Activated CD8-positive, alpha-beta memory T cell treated with anti-CD3 and anti-CD28 coated beads, Interleukin-2, amount 10 ng/mL, durations not matched to agents 7 days and 5 days (primary cell): ENCODE results near the gene ADAMTS10. TPM values are rescaled to one million over a fixed set of nuclear protein-coding genes. Genes with fewer than 3 reads are reported as not detected.
"Not testable (repeated sequence)": the region's sequence is repeated elsewhere in the genome, so short reads cannot be mapped to it uniquely, and the experiment has no call there.

Experiments
- ATAC-seq: fragments of 150-1000 bp; cut with Tn5 transposase; one replicate; pipeline ENCODE4 v1.10.0; 2021; ENCODE audit warnings: moderate library complexity
- CTCF ChIA-PET: fragments of 350-600 bp; sonication (Branson Sonifier 250); formaldehyde crosslinking; loops from one replicate; lab custom pipeline; 2021; ENCODE audit warnings: antibody characterized with exemption; lab: Charles Lee
- DNase-seq: peaks from one replicate; pipeline ENCODE4 v3.0.0-alpha.2; 2020
- H3K27ac Mint-ChIP-seq: one replicate; pipeline ENCODE4 v1.8.0; 2021; ENCODE audit warnings: mild to moderate bottlenecking, mixed read lengths
- H3K27me3 Mint-ChIP-seq: one replicate; pipeline ENCODE4 v1.8.0; 2021; ENCODE audit warnings: mixed read lengths
- H3K36me3 Mint-ChIP-seq: one replicate; pipeline ENCODE4 v1.8.0; 2021; ENCODE audit warnings: mild to moderate bottlenecking, mixed read lengths
- H3K4me1 Mint-ChIP-seq: one replicate; pipeline ENCODE4 v1.8.0; 2021; ENCODE audit warnings: mixed read lengths
- H3K4me3 Mint-ChIP-seq: one replicate; pipeline ENCODE4 v1.8.0; 2021; ENCODE audit warnings: mild to moderate bottlenecking, moderate library complexity, mixed read lengths
- H3K9me3 Mint-ChIP-seq: one replicate; pipeline ENCODE4 v1.8.0; 2022; ENCODE audit warnings: low read depth, mixed read lengths
- total RNA-seq, 2 experiments: library from RNA; stranded (reverse); gene quantifications; one replicate each; pipeline ENCODE4 v1.2.3, GENCODE V29; 2021

The ADAMTS10 gene
- total RNA-seq, 2 experiments from 2014 or later: 1.2 to 3.3 TPM

DNA sequence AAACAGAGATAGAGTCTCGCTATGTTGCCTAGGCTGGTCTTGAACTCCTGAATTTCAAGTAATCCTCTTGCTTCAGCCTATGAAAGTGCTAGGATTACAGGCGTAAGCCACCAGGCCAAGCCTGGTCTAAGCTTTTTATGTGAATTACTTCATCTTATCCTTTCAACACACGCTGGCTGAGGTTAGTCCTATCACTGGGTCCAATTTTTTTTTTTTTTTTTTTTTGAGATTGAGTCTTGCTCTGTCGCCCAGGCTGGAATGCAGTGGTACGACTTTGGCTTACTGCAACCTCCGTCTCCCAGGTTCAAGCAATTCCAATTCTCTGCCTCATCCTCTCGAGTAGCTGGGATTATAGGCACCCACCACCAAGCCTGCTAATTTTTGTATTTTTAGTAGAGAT, 43.7 kb downstream of the ADAMTS10 start:
- Mint-ChIP-seq H3K27me3 (no peaks in the 10 kb centered on the region), H3K4me1 (peaks cover 66% of the 10 kb centered on the region), H3K27ac (peak overlapping the region; percentile 15), H3K9me3 (no peaks in the 10 kb centered on the region), H3K4me3 (no peak overlapping the region), H3K36me3 (peaks cover 53% of the 10 kb centered on the region)
- DNase-seq: no peak
- no peak for ATAC-seq
- CTCF ChIA-PET: interaction anchor here (1.0 to 16.9 kb wide), 2 partner anchors 12 to 22 kb away, joined by 3 to 216 read pairs; partner anchors contain the start of gene MYO1F

DNA sequence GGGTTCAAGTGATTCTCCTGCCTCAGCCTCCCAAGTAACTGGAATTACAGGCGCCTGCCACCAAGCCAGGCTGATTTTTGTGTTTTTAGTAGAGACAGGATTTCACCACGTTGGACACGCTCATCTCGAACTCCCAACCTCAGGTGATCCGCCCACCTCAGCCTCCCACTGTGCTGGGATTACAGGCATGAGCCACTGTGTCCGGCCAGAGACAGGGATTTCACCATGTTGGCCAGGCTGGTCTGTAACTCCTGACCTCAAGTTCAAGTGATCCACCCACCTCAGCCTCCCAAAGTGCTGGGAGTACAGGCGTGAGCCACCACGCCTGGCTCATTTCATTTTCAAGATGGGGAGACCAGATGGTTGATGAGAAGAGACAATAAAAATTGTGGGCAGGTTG, 45.6 kb downstream of the ADAMTS10 start:
- CTCF ChIA-PET: interaction anchor here (0.6 to 16.9 kb wide), 2 partner anchors 14 to 118 kb away, joined by 3 to 216 read pairs; partner anchors contain the start of gene MYO1F
- Mint-ChIP-seq H3K4me1 (peaks cover 57% of the 10 kb centered on the region), H3K36me3 (peaks cover 44% of the 10 kb centered on the region)
- not testable (repeated sequence) for H3K9me3 Mint-ChIP-seq, H3K27ac Mint-ChIP-seq, ATAC-seq, H3K4me3 Mint-ChIP-seq, DNase-seq, H3K27me3 Mint-ChIP-seq

- CTCF ChIA-PET: interaction anchor here (16.9 kb wide), 1 partner anchor 18 kb away, joined by 216 read pairs; the partner anchor contains the start of gene MYO1F
- ATAC-seq (no peak), DNase-seq (no peak)
- H3K4me3 Mint-ChIP-seq: no peak overlapping the region
- peaks cover 49% of the 10 kb centered on the region for H3K4me1 Mint-ChIP-seq
- peaks cover 36% of the 10 kb centered on the region for H3K36me3 Mint-ChIP-seq
- no peaks in the 10 kb centered on the region for H3K9me3 Mint-ChIP-seq
- no peaks in the 10 kb centered on the region for H3K27me3 Mint-ChIP-seq
- H3K27ac Mint-ChIP-seq: peak overlapping the region; percentile 64
Measured at GRCh38 chr19:8561075-8561764, 49.3 kb downstream of the ADAMTS10 start.

- no peak for ATAC-seq
- Mint-ChIP-seq H3K4me3 (no peak overlapping the region), H3K36me3 (peaks cover 36% of the 10 kb centered on the region), H3K27me3 (no peaks in the 10 kb centered on the region), H3K9me3 (no peaks in the 10 kb centered on the region), H3K4me1 (peaks cover 34% of the 10 kb centered on the region), H3K27ac (peak overlapping the region; percentile 84)
- DNase-seq: no peak
- CTCF ChIA-PET: interaction anchor here (0.8 to 16.9 kb wide), 5 partner anchors 11 to 27 kb away, joined by 3 to 216 read pairs (median 4); partner anchors contain the start of gene MYO1F
Measured at GRCh38 chr19:8558325-8558724, 52.2 kb downstream of the ADAMTS10 start.

- no peaks in the 10 kb centered on the region for H3K9me3 Mint-ChIP-seq
- CTCF ChIA-PET: interaction anchor here (0.8 to 16.9 kb wide), 5 partner anchors 11 to 21 kb away, joined by 3 to 216 read pairs (median 4); partner anchors contain the start of gene MYO1F
- no peaks in the 10 kb centered on the region for H3K27me3 Mint-ChIP-seq
- peaks cover 38% of the 10 kb centered on the region for H3K36me3 Mint-ChIP-seq
- no peak for DNase-seq
- H3K4me3 Mint-ChIP-seq: no peak overlapping the region
- peaks cover 32% of the 10 kb centered on the region for H3K4me1 Mint-ChIP-seq
- no peak for ATAC-seq
- H3K27ac Mint-ChIP-seq: peak overlapping the region; percentile 84
Measured at GRCh38 chr19:8557642-8558238, 52.8 kb downstream of the ADAMTS10 start.

GRCh38 chr19:8553729-8554128, 56.8 kb downstream of the ADAMTS10 start:
- not testable (repeated sequence) for ATAC-seq, H3K9me3 Mint-ChIP-seq, H3K27ac Mint-ChIP-seq

GRCh38 chr19:8552810-8553209, 57.7 kb downstream of the ADAMTS10 start:
- no peak overlapping the region for H3K27ac Mint-ChIP-seq
- ATAC-seq (no peak), DNase-seq (no peak)
- no peaks in the 10 kb centered on the region for H3K27me3 Mint-ChIP-seq
- peaks cover 7% of the 10 kb centered on the region for H3K4me1 Mint-ChIP-seq
- H3K36me3 Mint-ChIP-seq: peaks cover 47% of the 10 kb centered on the region
- no peak overlapping the region for H3K4me3 Mint-ChIP-seq
- no peaks in the 10 kb centered on the region for H3K9me3 Mint-ChIP-seq
- CTCF ChIA-PET: interaction anchor here (1.4 kb wide), 1 partner anchor 23 kb away, joined by 3 read pairs; no protein-coding TSS in a partner anchor

More at GRCh38 chr19:8553729-8554128, 56.8 kb downstream of the ADAMTS10 start:
- peaks cover 49% of the 10 kb centered on the region for H3K36me3 Mint-ChIP-seq
- H3K4me3 Mint-ChIP-seq, DNase-seq, CTCF ChIA-PET, H3K27me3 Mint-ChIP-seq: not testable (repeated sequence)
- peaks cover 16% of the 10 kb centered on the region for H3K4me1 Mint-ChIP-seq

GRCh38 chr19:8550070-8550469, 60.4 kb downstream of the ADAMTS10 start:
- DNase-seq (no peak), ATAC-seq (no peak)
- H3K4me3 Mint-ChIP-seq: no peak overlapping the region
- peaks cover 2% of the 10 kb centered on the region for H3K4me1 Mint-ChIP-seq
- CTCF ChIA-PET: interaction anchor here (0.5 to 1.2 kb wide), 2 partner anchors 28 to 76 kb away, joined by 3 to 5 read pairs; no protein-coding TSS in a partner anchor
- no peaks in the 10 kb centered on the region for H3K27me3 Mint-ChIP-seq
- H3K36me3 Mint-ChIP-seq: peaks cover 60% of the 10 kb centered on the region
- H3K27ac Mint-ChIP-seq: no peak overlapping the region
- H3K9me3 Mint-ChIP-seq: no peaks in the 10 kb centered on the region

DNA sequence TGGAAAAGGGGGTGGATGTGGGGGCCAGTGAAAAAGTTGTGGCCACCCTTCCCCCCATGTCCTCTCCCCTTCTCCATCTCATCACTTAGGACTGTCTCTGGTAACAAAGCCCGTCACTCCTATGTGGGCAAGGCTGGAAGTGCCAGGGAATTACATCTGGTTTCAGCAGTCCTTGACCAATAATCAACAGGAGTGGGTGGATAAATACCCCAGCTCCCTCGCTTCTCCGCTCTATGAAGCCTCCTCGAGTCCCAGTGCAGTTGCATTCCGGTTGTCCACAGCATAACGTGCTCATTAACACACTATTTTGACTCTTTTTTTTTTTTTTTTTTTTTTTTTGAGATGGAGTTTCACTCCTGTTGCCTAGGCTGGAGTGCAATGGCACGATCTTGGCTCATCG, 64.8 kb downstream of the ADAMTS10 start:
- peaks cover 46% of the 10 kb centered on the region for H3K36me3 Mint-ChIP-seq
- no peak overlapping the region for H3K4me3 Mint-ChIP-seq
- CTCF ChIA-PET: interaction anchor here (0.7 to 4.7 kb wide), 2 partner anchors 23 to 34 kb away, joined by 3 to 25 read pairs; no protein-coding TSS in a partner anchor
- H3K27me3 Mint-ChIP-seq: no peaks in the 10 kb centered on the region
- DNase-seq: no peak
- H3K27ac Mint-ChIP-seq: no peak overlapping the region
- no peak for ATAC-seq
- H3K4me1 Mint-ChIP-seq: no peaks in the 10 kb centered on the region
- H3K9me3 Mint-ChIP-seq: no peaks in the 10 kb centered on the region

GRCh38 chr19:8544168-8544567, 66.3 kb downstream of the ADAMTS10 start:
- Mint-ChIP-seq H3K27me3 (no peaks in the 10 kb centered on the region), H3K36me3 (peaks cover 47% of the 10 kb centered on the region), H3K27ac (no peak overlapping the region), H3K4me1 (no peaks in the 10 kb centered on the region), H3K4me3 (no peak overlapping the region), H3K9me3 (no peaks in the 10 kb centered on the region)
- DNase-seq (no peak), ATAC-seq (no peak)
- CTCF ChIA-PET: interaction anchor here (4.7 kb wide), 1 partner anchor 35 kb away, joined by 25 read pairs; no protein-coding TSS in a partner anchor

DNA sequence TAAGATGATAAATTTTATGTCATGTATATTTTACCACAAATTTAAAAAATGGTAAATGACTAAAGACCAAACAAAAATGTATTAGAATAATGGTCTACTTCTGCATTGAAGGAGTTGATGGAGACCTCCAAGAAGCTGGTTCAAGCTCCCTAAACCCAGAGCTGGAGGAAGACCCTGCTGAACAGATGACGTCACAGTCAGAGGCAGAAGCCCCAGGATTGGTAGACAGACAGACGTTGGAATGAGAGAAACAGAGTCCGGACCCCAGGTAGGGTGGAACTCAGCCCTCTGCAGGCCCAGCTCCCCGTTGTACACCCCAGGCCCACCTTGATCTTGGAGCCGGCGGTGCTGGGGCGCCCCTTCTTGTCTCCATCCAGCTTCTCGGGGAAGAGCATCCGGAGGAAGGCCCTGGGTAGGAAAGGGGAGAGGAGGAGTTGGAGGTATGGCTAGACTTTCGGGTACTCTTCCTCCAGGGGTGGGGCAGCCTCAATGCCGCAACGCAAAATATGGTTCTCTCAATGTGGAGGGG, 70.8 kb downstream of the ADAMTS10 start:
- CTCF ChIA-PET: interaction anchor here (0.7 to 1.3 kb wide), 4 partner anchors 15 to 40 kb away, joined by 3 read pairs; no protein-coding TSS in a partner anchor
- no peaks in the 10 kb centered on the region for H3K9me3 Mint-ChIP-seq

GRCh38 chr19:8537099-8537498, 73.4 kb downstream of the ADAMTS10 start:
- ATAC-seq: no peak
- CTCF ChIA-PET: interaction anchor here (0.6 kb wide), 1 partner anchor 44 kb away, joined by 3 read pairs; no protein-coding TSS in a partner anchor
- Mint-ChIP-seq H3K27ac (no peak overlapping the region), H3K4me3 (no peak overlapping the region), H3K4me1 (no peaks in the 10 kb centered on the region), H3K9me3 (no peaks in the 10 kb centered on the region), H3K27me3 (no peaks in the 10 kb centered on the region), H3K36me3 (peaks cover 51% of the 10 kb centered on the region)
- no peak for DNase-seq

More for the DNA sequence above, 70.8 kb downstream of the ADAMTS10 start:
- DNase-seq (no peak), ATAC-seq (no peak)
- Mint-ChIP-seq H3K27ac (no peak overlapping the region), H3K36me3 (peaks cover 46% of the 10 kb centered on the region), H3K4me1 (no peaks in the 10 kb centered on the region), H3K4me3 (no peak overlapping the region), H3K27me3 (no peaks in the 10 kb centered on the region)

DNA sequence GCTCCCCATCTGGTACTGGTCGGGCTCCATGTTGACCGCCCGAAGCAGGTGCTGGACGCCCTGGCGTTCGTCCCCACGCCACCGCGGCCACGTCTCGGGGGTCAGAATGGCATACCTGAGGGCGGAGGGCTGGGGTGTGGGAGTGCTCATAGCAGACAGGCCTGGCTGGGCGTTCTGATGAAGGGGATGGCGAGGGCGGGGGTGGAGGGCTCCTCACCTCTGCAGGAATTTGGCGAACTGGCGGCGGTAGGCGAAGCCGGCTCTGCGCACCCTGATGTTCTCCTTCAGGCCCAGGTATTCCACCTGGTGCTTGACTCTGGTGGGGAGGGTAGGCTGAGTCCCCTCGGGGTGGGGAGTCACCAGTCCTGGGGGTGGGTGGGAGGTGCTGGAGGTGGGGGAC, 74.2 kb downstream of the ADAMTS10 start:
- Mint-ChIP-seq H3K4me3 (no peak overlapping the region), H3K4me1 (no peaks in the 10 kb centered on the region), H3K36me3 (peaks cover 52% of the 10 kb centered on the region), H3K9me3 (no peaks in the 10 kb centered on the region), H3K27me3 (no peaks in the 10 kb centered on the region), H3K27ac (peak overlapping the region; percentile 13)
- ATAC-seq (no peak), DNase-seq (no peak)
- CTCF ChIA-PET: no interaction called here
